Tibial nerve (tissue), 4 donors: ENCODE measurements around the gene SPR. TPM values are rescaled to one million over a fixed set of nuclear protein-coding genes. Genes with fewer than 3 reads are reported as not detected.

Source experiments
- DNase-seq, 2 donors: peaks; one replicate each; pipeline ENCODE4 v3.0.0-alpha.2; 2019; ENCODE audit warnings: low spot score in 2 of 2
- H3K27ac ChIP-seq, 4 donors: fragments of 200-600 bp; sonication (generic) in 3 of 4; one replicate each; pipeline ENCODE4 v1.5.1; 2017 to 2019; ENCODE audit warnings: mild to moderate bottlenecking in 1 of 4
- H3K27me3 ChIP-seq, 2 donors: fragments of 200-600 bp; sonication (generic) in 1 of 2; one replicate each; pipeline versions ENCODE4 v1.5.1 to v1.6.0; 2017 to 2019
- H3K36me3 ChIP-seq, 3 donors: fragments of 200-600 bp; sonication (generic); one replicate each; pipeline ENCODE4 v1.5.1; 2018 to 2019
- H3K4me1 ChIP-seq, 4 donors: fragments of 200-600 bp; sonication (generic) in 3 of 4; one replicate each; pipeline ENCODE4 v1.5.1; 2017 to 2019
- H3K4me3 ChIP-seq, 4 donors: fragments of 200-600 bp; sonication (generic) in 3 of 4; one replicate each; pipeline ENCODE4 v1.5.1; 2017 to 2019; ENCODE audit warnings: mild to moderate bottlenecking in 1 of 4, moderate library complexity in 1 of 4
- H3K9me3 ChIP-seq, 4 donors: fragments of 200-600 bp; sonication (generic) in 3 of 4; one replicate each; pipeline ENCODE4 v1.5.1; 2017 to 2019
- EP300 ChIP-seq, 2 donors: sonication (generic); formaldehyde crosslinking; IDR thresholded peaks; one replicate each; pipeline ENCODE4 v1.6.1; 2017; ENCODE audit warnings: antibody characterized with exemption in 2 of 2, mild to moderate bottlenecking in 1 of 2
- POLR2A ChIP-seq, 2 donors: fragments of 450-650 bp; IDR thresholded peaks; one replicate each; pipeline ENCODE4 v1.6.1; 2017; ENCODE audit warnings: antibody characterized with exemption in 2 of 2, mild to moderate bottlenecking in 2 of 2, moderate library complexity in 2 of 2
- WGBS, 2 donors: methylation state at CpG; one replicate each; pipeline ENCODE4 v1.1.5; 2018; 5-methylcytosine and 5-hydroxymethylcytosine counted together
- total RNA-seq, 4 donors: library from RNA; depleted of rRNA; stranded (reverse); fragments of >200 nt; gene quantifications; one replicate each; pipeline ENCODE4 v1.1.0, GENCODE V29; 2016
- TF ChIP-seq, protein P1 (sequence below), 5 experiments: fragments of 200-600 bp in 3 of 5; fragments of 450-650 bp in 2 of 5; sonication (generic) in 3 of 5; IDR thresholded peaks; one replicate each; pipeline ENCODE4 v1.5.1; 2016 to 2019; ENCODE audit warnings: antibody characterized with exemption in 5 of 5, mild to moderate bottlenecking in 3 of 5, moderate library complexity in 2 of 5

The SPR gene
- total RNA-seq, 4 donors from 2014 or later: 22.0 to 33.3 (median 27.1) TPM

DNA sequence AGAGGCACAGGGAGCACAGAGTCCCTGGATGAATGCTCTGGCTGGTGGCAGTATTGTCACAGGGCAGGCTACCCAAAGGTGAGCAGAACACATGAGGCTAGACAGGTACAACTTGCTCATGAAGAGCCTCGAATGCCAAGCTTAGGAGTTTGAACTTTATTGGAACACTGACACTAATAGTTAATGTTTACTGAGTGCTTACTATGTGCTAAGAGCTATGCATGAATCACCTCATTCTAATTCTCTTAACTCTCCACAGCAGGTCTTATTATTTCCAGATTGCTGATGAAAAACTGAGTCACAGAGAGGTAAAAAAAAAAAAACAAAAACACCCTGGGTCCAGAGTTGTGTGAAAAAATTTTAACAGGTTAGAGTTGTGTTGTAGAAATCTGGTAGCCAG, 24.0 kb downstream of the SPR start:
- TF ChIP-seq POLR2A (IDR thresholded peaks at IDR 0.05) (no peak), EP300 (IDR thresholded peaks at IDR 0.05) (no peak)
- TF ChIP-seq, protein P1, sequence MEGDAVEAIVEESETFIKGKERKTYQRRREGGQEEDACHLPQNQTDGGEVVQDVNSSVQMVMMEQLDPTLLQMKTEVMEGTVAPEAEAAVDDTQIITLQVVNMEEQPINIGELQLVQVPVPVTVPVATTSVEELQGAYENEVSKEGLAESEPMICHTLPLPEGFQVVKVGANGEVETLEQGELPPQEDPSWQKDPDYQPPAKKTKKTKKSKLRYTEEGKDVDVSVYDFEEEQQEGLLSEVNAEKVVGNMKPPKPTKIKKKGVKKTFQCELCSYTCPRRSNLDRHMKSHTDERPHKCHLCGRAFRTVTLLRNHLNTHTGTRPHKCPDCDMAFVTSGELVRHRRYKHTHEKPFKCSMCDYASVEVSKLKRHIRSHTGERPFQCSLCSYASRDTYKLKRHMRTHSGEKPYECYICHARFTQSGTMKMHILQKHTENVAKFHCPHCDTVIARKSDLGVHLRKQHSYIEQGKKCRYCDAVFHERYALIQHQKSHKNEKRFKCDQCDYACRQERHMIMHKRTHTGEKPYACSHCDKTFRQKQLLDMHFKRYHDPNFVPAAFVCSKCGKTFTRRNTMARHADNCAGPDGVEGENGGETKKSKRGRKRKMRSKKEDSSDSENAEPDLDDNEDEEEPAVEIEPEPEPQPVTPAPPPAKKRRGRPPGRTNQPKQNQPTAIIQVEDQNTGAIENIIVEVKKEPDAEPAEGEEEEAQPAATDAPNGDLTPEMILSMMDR (IDR thresholded peaks at IDR 0.05): no peak

DNA sequence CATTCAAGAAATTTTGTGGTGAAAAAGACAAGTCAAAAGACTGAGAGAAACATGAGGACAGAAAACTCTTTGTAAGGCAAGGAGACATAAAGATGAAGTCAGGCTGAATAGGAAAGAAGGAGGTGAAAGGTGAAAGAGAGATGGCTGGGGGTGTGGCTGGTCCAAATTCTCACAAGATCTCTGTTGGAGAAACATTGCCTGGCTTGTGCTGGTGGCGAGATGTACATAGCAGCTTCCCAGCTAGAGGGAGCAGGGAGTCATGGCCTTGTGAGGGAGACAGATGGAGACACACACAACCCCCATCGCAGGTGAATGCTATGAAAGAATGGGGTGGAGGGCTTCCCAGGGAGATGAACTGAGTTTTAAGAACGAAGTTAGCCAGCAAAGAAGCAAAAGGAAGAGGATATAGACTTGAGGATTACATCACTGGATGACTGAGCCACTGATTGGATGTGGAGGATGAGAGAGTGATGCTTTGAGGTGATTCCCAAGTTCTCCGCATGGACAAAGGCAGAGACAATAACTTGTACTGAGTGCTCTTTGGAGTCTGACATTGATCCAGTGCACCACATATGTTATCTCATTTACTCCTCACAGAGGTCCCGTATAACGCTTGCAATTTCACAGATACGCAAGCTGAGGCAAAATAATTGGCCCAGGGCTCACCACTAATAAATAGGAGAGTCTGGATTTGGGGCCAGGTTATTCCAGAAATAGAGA, 26.4 kb downstream of the SPR start:
- WGBS, 2 donors: 22 to 29% methylated on average over 7 of the region's 7 CpGs
- Histone ChIP-seq H3K9me3 (no peaks in the 10 kb centered on the region), H3K27ac (no peak overlapping the region), H3K4me1 (peaks cover 0 to 41% (median 34%) of the 10 kb centered on the region in 4 donors), H3K4me3 (no peak overlapping the region), H3K27me3 (peaks cover 4 to 99% of the 10 kb centered on the region in 2 donors), H3K36me3 (no peaks in the 10 kb centered on the region)
- TF ChIP-seq POLR2A (IDR thresholded peaks at IDR 0.05) (no peak), EP300 (IDR thresholded peaks at IDR 0.05) (no peak)
- TF ChIP-seq, protein P1 (IDR thresholded peaks at IDR 0.05): no peak
- DNase-seq: no peak

More for the DNA sequence above, 24.0 kb downstream of the SPR start:
- H3K4me1 ChIP-seq: peaks cover 0 to 17% (median 12%) of the 10 kb centered on the region in 4 donors
- no peak overlapping the region for H3K4me3 ChIP-seq
- H3K27ac ChIP-seq: no peak overlapping the region
- 27 to 53% methylated on average over 1 of the region's 1 CpG for WGBS, 2 donors
- DNase-seq: no peak
- peaks cover 3 to 100% of the 10 kb centered on the region in 2 donors for H3K27me3 ChIP-seq
- peaks cover 0 to 4% (median 0%) of the 10 kb centered on the region in 4 donors for H3K9me3 ChIP-seq
- H3K36me3 ChIP-seq: no peaks in the 10 kb centered on the region

DNA sequence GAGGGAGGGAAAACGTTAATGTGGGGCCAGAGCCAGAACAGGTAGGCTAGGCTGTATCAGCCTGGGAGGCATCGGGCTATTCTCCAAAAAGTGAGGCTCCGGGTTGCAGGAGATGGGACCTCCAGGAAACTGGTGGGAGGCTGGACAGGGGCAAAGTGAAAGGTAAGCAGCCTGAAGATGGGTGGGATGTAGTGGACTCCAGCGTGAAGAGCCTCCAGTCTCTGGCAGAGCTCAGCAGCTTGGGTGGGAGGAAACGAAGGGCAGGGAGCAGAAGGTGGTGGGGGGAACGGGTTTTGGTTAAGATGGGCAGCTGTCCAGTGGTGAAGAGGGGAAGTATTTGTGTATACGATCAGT, 27.0 kb downstream of the SPR start:
- Histone ChIP-seq H3K9me3 (no peaks in the 10 kb centered on the region), H3K4me1 (peaks cover 0 to 44% (median 35%) of the 10 kb centered on the region in 4 donors), H3K27me3 (peaks cover 5 to 99% of the 10 kb centered on the region in 2 donors), H3K27ac (no peak overlapping the region), H3K4me3 (no peak overlapping the region), H3K36me3 (no peaks in the 10 kb centered on the region)
- DNase-seq: no peak
- WGBS, 2 donors: 5 to 8% methylated on average over 7 of the region's 7 CpGs
- TF ChIP-seq EP300 (IDR thresholded peaks at IDR 0.05) (no peak), POLR2A (IDR thresholded peaks at IDR 0.05) (no peak)
- TF ChIP-seq, protein P1 (IDR thresholded peaks at IDR 0.05): no peak

DNA sequence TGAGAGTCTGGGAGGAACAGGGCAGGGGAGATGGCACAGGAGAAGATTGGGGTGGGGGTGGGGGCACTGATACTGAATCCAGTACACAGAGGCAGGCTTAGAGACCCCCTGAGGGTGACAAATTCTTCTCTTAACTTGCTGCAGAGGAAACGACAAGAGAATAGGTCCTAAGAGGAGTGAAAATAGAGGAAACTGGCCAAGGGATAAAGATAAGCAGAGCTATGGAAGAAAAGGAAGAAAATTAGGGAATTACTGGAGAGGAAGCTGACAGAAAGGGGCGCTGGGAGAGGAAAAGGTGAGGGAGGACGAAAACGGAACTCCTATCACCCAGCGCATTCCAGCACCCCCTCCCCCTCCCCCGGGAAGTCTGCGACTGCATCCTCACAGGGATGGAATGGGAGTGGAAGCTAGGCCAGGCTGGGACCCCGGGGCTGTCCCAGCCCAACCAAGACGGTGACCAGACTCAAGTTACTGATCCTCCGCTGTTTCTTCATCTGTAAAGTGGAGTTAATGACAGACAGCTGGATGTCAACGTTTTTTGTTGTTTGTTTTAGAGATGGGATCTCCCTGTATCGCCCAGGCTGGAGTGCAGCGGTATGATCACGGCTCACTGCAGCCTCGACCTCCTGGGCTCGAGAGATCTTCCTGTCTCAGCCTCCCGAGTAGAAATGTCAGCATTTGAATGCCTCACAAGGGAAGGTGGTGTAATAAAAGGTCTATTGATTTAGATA, 27.5 kb downstream of the SPR start:
- peaks cover 0 to 47% (median 36%) of the 10 kb centered on the region in 4 donors for H3K4me1 ChIP-seq
- H3K27ac ChIP-seq: no peak overlapping the region
- 4 to 12% methylated on average over 17 of the region's 17 CpGs for WGBS, 2 donors
- no peaks in the 10 kb centered on the region for H3K9me3 ChIP-seq
- H3K4me3 ChIP-seq: no peak overlapping the region
- H3K27me3 ChIP-seq: peaks cover 7 to 99% of the 10 kb centered on the region in 2 donors
- TF ChIP-seq EP300 (IDR thresholded peaks at IDR 0.05): no peak
- TF ChIP-seq POLR2A (IDR thresholded peaks at IDR 0.05): no peak
- TF ChIP-seq, protein P1 (IDR thresholded peaks at IDR 0.05): no peak
- no peaks in the 10 kb centered on the region for H3K36me3 ChIP-seq
- DNase-seq: no peak
